Choroid plexus epithelial cell (primary cell): ENCODE results near the gene GRAMD1A.

Experiments
- DNase-seq: peaks from one replicate; pipeline ENCODE4 v3.0.0-alpha.2; 2010; ENCODE audit warnings: low read depth
- H3K4me3 ChIP-seq: 2 replicates; pipeline ENCODE4 v1.5.1; 2011; ENCODE audit warnings: low read depth, mild to moderate bottlenecking, control low read depth, low read length, moderate library complexity
- TF ChIP-seq, protein P1 (sequence below): conservative IDR thresholded peaks from 2 replicates; pipeline ENCODE4 v1.5.1; 2011; ENCODE audit warnings: low read depth, mild to moderate bottlenecking, control low read depth, inconsistent platforms, low read length, moderate library complexity

GRAMD1A gene

DNA sequence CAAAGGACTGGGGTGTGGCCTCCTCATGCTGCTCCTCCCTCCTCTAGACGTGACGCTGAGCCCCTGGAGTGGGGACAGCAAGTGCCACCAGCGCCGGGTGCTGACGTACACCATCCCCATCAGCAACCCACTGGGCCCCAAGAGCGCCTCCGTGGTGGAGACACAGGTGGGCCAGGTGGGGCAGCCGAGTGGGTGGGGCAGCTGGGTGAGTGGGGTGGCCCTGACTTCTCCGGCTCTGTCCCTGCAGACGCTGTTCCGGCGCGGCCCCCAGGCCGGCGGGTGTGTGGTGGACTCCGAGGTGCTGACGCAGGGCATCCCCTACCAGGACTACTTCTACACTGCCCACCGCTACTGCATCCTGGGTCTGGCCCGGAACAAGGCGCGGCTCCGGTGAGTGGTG is 19.0 kb downstream of the GRAMD1A start:
- no peak for DNase-seq
- TF ChIP-seq, protein P1, sequence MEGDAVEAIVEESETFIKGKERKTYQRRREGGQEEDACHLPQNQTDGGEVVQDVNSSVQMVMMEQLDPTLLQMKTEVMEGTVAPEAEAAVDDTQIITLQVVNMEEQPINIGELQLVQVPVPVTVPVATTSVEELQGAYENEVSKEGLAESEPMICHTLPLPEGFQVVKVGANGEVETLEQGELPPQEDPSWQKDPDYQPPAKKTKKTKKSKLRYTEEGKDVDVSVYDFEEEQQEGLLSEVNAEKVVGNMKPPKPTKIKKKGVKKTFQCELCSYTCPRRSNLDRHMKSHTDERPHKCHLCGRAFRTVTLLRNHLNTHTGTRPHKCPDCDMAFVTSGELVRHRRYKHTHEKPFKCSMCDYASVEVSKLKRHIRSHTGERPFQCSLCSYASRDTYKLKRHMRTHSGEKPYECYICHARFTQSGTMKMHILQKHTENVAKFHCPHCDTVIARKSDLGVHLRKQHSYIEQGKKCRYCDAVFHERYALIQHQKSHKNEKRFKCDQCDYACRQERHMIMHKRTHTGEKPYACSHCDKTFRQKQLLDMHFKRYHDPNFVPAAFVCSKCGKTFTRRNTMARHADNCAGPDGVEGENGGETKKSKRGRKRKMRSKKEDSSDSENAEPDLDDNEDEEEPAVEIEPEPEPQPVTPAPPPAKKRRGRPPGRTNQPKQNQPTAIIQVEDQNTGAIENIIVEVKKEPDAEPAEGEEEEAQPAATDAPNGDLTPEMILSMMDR: no peak
- no peak overlapping the region for H3K4me3 ChIP-seq

- H3K4me3 ChIP-seq: no peak overlapping the region
- TF ChIP-seq, protein P1: no peak
- no peak for DNase-seq
Measured at GRCh38 chr19:35021016-35021415, 20.9 kb downstream of the GRAMD1A start.

DNA sequence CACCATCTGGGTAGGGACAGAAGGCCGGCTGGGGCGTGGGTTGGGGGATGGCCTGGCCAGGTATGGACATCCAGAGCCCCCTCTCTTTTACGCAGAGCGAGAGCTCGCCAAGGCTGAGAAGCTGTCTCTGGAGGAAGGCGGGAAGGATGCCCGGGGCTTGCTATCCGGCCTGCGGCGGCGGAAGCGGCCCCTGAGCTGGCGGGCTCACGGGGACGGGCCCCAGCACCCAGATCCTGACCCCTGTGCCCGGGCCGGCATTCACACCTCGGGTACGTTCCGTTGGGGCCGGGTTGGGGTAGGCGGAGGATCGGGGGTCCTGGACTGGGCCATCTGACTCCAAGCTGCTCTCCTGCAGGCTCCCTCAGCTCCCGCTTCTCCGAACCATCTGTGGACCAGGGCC is 21.5 kb downstream of the GRAMD1A start:
- DNase-seq: no peak
- H3K4me3 ChIP-seq: no peak overlapping the region

GRCh38 chr19:35022460-35022859 is 22.3 kb downstream of the GRAMD1A start:
- no peak overlapping the region for H3K4me3 ChIP-seq
- TF ChIP-seq, protein P1: no peak
- no peak for DNase-seq

More for the DNA sequence above, 21.5 kb downstream of the GRAMD1A start:
- TF ChIP-seq, protein P1: no peak

DNA sequence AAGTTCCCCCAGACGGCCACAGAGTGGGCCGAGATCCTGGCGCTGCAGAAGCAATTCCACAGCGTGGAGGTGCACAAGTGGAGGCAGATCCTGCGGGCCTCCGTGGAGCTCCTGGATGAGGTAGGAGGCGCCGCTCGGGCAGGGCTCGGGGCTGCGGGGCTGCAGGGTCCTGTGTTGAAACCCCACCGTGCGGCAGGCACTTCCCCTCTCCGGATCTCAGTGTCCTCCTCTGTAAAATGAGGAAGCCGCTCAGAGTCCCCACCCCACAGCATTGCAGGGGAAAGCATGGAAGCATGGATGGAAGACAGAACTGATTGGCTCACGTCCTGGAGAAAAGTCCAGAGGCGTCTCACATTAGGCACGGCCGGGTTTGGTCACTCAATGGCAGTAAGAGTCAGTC is 23.3 kb downstream of the GRAMD1A start:
- H3K4me3 ChIP-seq: no peak overlapping the region

DNA sequence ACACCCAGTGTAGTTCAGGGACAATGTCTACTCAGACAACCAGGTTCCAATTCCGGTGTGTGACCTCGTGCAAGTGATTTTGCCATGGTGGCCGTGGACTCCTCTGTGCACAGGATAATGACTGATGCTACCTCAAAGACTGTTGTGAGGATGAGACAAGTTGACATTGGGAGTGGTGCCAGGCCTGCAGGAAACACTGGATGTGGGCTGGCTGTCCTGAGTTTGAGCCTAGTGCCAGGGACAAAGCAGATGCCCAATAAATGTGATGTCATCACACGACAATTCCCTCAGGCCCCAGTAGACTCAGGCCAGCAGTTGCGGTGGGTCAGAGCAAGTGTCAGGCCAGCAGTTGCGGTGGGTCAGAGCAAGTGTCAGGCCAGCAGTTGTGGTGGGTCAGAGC is 24.0 kb downstream of the GRAMD1A start:
- TF ChIP-seq, protein P1: no peak
- DNase-seq: no peak
- no peak overlapping the region for H3K4me3 ChIP-seq

More for the DNA sequence above, 23.3 kb downstream of the GRAMD1A start:
- DNase-seq: no peak
- TF ChIP-seq, protein P1: no peak

GRCh38 chr19:35025969-35026368 is 25.8 kb downstream of the GRAMD1A start:
- no peak for DNase-seq
- no peak overlapping the region for H3K4me3 ChIP-seq
- TF ChIP-seq, protein P1: no peak
